H1 (cell line): ENCODE results near the gene MAOA. TPM values are rescaled to one million over a fixed set of nuclear protein-coding genes. Genes with fewer than 3 reads are reported as not detected.

Experiments used
- CTCF ChIA-PET: fragments of 300-600 bp; sonication (Branson Sonifier 250); formaldehyde crosslinking; loops from one replicate; lab custom pipeline; 2021; ENCODE audit not compliant: partially characterized antibody; lab: Charles Lee
- POLR2A ChIA-PET: fragments of 300-600 bp; sonication (Branson Sonifier 250); formaldehyde crosslinking; loops from one replicate; lab custom pipeline; 2021; ENCODE audit warnings: inconsistent platforms; ENCODE audit not compliant: partially characterized antibody; lab: Charles Lee
- DNase-seq, 2 experiments: peaks; one replicate each; pipeline versions ENCODE4 v3.0.0 to v3.0.0-alpha.2; 2010 to 2022; ENCODE audit warnings: low spot score in 2 of 2, low read depth in 1 of 2, mixed read lengths in 1 of 2
- FAIRE-seq: peaks from 2 replicates; lab custom pipeline; 2011; peaks lifted over from hg19 to GRCh38; lab: Jason Lieb, UNC
- H2AFZ ChIP-seq: 2 replicates; pipeline ENCODE4 v1.8.1; 2012; ENCODE audit warnings: low read length, inconsistent platforms
- H2AK5ac ChIP-seq: 2 replicates; pipeline ENCODE4 v1.6.1; 2013; ENCODE audit warnings: low read depth, low read length
- H2BK120ac ChIP-seq: replicated peaks from 2 replicates; pipeline ENCODE3; 2013; ENCODE audit warnings: low read depth, low read length, inconsistent platforms
- H2BK12ac ChIP-seq: 2 replicates; pipeline ENCODE4 v1.6.1; 2013; ENCODE audit warnings: low read depth, low read length
- H2BK15ac ChIP-seq: 2 replicates; pipeline ENCODE4 v1.6.1; 2013; ENCODE audit warnings: low read length
- H2BK20ac ChIP-seq: 2 replicates; pipeline ENCODE4 v1.6.1; 2013; ENCODE audit warnings: low read length
- H2BK5ac ChIP-seq: 2 replicates; pipeline ENCODE4 v1.6.1; 2013; ENCODE audit warnings: low read depth, low read length
- H3K14ac ChIP-seq: 2 replicates; pipeline ENCODE4 v1.6.1; 2013; ENCODE audit warnings: inconsistent platforms; ENCODE audit not compliant: insufficient read length
- H3K18ac ChIP-seq: 2 replicates; pipeline ENCODE4 v1.6.1; 2013; ENCODE audit warnings: low read length; ENCODE audit errors: extremely low read depth
- H3K23ac ChIP-seq: 2 replicates; pipeline ENCODE4 v1.6.1; 2013; ENCODE audit warnings: inconsistent platforms; ENCODE audit not compliant: insufficient read length
- H3K23me2 ChIP-seq: 2 replicates; pipeline ENCODE4 v1.6.1; 2013; ENCODE audit warnings: low read depth, low read length
- H3K27ac ChIP-seq: 2 replicates; pipeline ENCODE4 v1.6.1; 2011; ENCODE audit warnings: low read depth, low read length, inconsistent platforms
- H3K27me3 ChIP-seq, 4 experiments: replicated peaks in 1 of 4; 1 replicate in 1 of 4; 2 replicates in 3 of 4; pipeline versions ENCODE4 v1.6.1 to v1.8.1; 2011 to 2013; ENCODE audit warnings: low read length in 3 of 4, mild to moderate bottlenecking in 3 of 4, inconsistent platforms in 2 of 4, mixed read lengths in 2 of 4, moderate library complexity in 1 of 4; ENCODE audit not compliant: control insufficient read depth in 3 of 4, insufficient read depth in 3 of 4; ENCODE audit errors: extremely low read depth in 1 of 4
- H3K36me3 ChIP-seq, 4 experiments: 2 replicates each; pipeline versions ENCODE4 v1.6.1 to v1.8.1; 2011 to 2013; ENCODE audit warnings: mild to moderate bottlenecking in 4 of 4, low read length in 3 of 4, moderate library complexity in 2 of 4, control low read depth in 1 of 4, inconsistent platforms in 1 of 4; ENCODE audit not compliant: insufficient read depth in 4 of 4, control insufficient read depth in 2 of 4
- H3K4ac ChIP-seq: replicated peaks from 2 replicates; pipeline ENCODE3; 2013; ENCODE audit warnings: low read length, low read depth, mixed read lengths, inconsistent platforms; ENCODE audit not compliant: insufficient read length
- H3K4me1 ChIP-seq, 4 experiments: replicated peaks in 1 of 4; 1 replicate in 1 of 4; 2 replicates in 3 of 4; pipeline versions ENCODE4 v1.6.1 to v1.8.1; 2011 to 2013; ENCODE audit warnings: low read length in 3 of 4, inconsistent platforms in 2 of 4, mixed read lengths in 1 of 4; ENCODE audit not compliant: insufficient read depth in 4 of 4, control insufficient read depth in 3 of 4
- H3K4me2 ChIP-seq, 2 experiments: 2 replicates each; pipeline versions ENCODE4 v1.6.1 to v1.8.1; 2011 to 2013; ENCODE audit warnings: low read depth in 2 of 2, low read length in 2 of 2, control low read depth in 1 of 2, inconsistent platforms in 1 of 2, mild to moderate bottlenecking in 1 of 2; ENCODE audit not compliant: insufficient read depth in 1 of 2
- H3K4me3 ChIP-seq, 4 experiments: fragments of 200-600, 300-600 bp in 1 of 4; sonication (generic), shearing (Covaris generic), sonication (Bioruptor Twin) in 1 of 4; 2 replicates each; pipeline versions ENCODE4 v1.5.1 to v1.8.1; 2011 to 2016; ENCODE audit warnings: low read length in 4 of 4, low read depth in 3 of 4, control low read depth in 2 of 4, inconsistent platforms in 2 of 4, mild to moderate bottlenecking in 2 of 4, mixed read lengths in 1 of 4, moderate library complexity in 1 of 4; ENCODE audit not compliant: insufficient read depth in 2 of 4; ENCODE audit errors: extremely low read depth in 1 of 4
- H3K56ac ChIP-seq: replicated peaks from 2 replicates; pipeline ENCODE3; 2013; ENCODE audit warnings: low read depth, mild to moderate bottlenecking, mixed read lengths, low read length, inconsistent platforms; ENCODE audit not compliant: insufficient read length
- H3K79me1 ChIP-seq: 2 replicates; pipeline ENCODE4 v1.6.1; 2013; ENCODE audit warnings: low read depth, low read length, control low read depth
- H3K79me2 ChIP-seq, 2 experiments: 2 replicates each; pipeline versions ENCODE4 v1.6.1 to v1.8.1; 2012 to 2013; ENCODE audit warnings: low read length in 2 of 2, mild to moderate bottlenecking in 2 of 2, inconsistent platforms in 1 of 2; ENCODE audit not compliant: insufficient read depth in 2 of 2, control insufficient read depth in 1 of 2
- H3K9ac ChIP-seq, 4 experiments: replicated peaks in 1 of 4; 1 replicate in 1 of 4; 2 replicates in 3 of 4; pipeline versions ENCODE4 v1.6.1 to v1.8.1; 2011 to 2013; ENCODE audit warnings: low read depth in 3 of 4, low read length in 3 of 4, control low read depth in 2 of 4, mild to moderate bottlenecking in 2 of 4, moderate library complexity in 2 of 4, inconsistent platforms in 1 of 4; ENCODE audit errors: extremely low read depth in 1 of 4
- H3K9me3 ChIP-seq, 2 experiments: 2 replicates each; pipeline versions ENCODE4 v1.6.1 to v1.8.1; 2012 to 2013; ENCODE audit warnings: mild to moderate bottlenecking in 2 of 2, moderate library complexity in 2 of 2, control low read depth in 1 of 2, inconsistent platforms in 1 of 2, low read depth in 1 of 2, low read length in 1 of 2, mixed read lengths in 1 of 2; ENCODE audit not compliant: insufficient read depth in 2 of 2
- H4K20me1 ChIP-seq, 2 experiments: replicated peaks in 1 of 2; 2 replicates each; pipeline versions ENCODE3 to v1.8.1; 2011 to 2013; ENCODE audit warnings: inconsistent platforms in 2 of 2, low read length in 2 of 2, mild to moderate bottlenecking in 1 of 2; ENCODE audit not compliant: insufficient read depth in 2 of 2, control insufficient read depth in 1 of 2
- H4K5ac ChIP-seq: 2 replicates; pipeline ENCODE4 v1.6.1; 2013; ENCODE audit warnings: low read length, low read depth, mixed read lengths, inconsistent platforms; ENCODE audit not compliant: insufficient read length
- H4K8ac ChIP-seq: 2 replicates; pipeline ENCODE4 v1.8.0; 2013; ENCODE audit warnings: mild to moderate bottlenecking, moderate library complexity, low read length, inconsistent platforms; ENCODE audit not compliant: insufficient read depth; ENCODE audit errors: extremely low read depth
- H4K91ac ChIP-seq: replicated peaks from 2 replicates; pipeline ENCODE3; 2013; ENCODE audit warnings: low read length, mixed read lengths, inconsistent platforms; ENCODE audit not compliant: insufficient read length
- ATF3 ChIP-seq: IDR thresholded peaks from 2 replicates; pipeline ENCODE4 v1.6.1; 2011; ENCODE audit warnings: low read depth, mild to moderate bottlenecking, low read length; ENCODE audit not compliant: insufficient read depth
- CBX5 ChIP-seq: fragments of 300-800, 300-1000 bp; sonication (generic); IDR thresholded peaks from 2 replicates; pipeline ENCODE4 v1.7.1; 2016; ENCODE audit warnings: antibody characterized with exemption, low read length, low read depth
- CTBP2 ChIP-seq: IDR thresholded peaks from 2 replicates; pipeline ENCODE4 v1.7.0; 2011; ENCODE audit warnings: borderline replicate concordance, mild to moderate bottlenecking, moderate library complexity, mixed read lengths, low read length; ENCODE audit not compliant: insufficient read depth, insufficient read length
- GTF2F1 ChIP-seq: IDR thresholded peaks from 2 replicates; pipeline ENCODE4 v1.6.1; 2012; ENCODE audit warnings: low read depth, low read length, improper control_type of control experiment, borderline replicate concordance
- RBBP5 ChIP-seq: IDR thresholded peaks from 2 replicates; pipeline ENCODE4 v1.7.1; 2012; ENCODE audit warnings: low read depth, mild to moderate bottlenecking, inconsistent platforms, low read length, moderate library complexity, borderline replicate concordance
- WGBS, 2 experiments: shearing (Covaris generic) in 1 of 2; methylation state at CpG; one replicate each; pipeline versions ENCODE4 v1.1.6 to v1.1.7; 2013 to 2015; ENCODE audit warnings: low lambda C conversion rate in 2 of 2, mixed read lengths in 2 of 2, inconsistent platforms in 1 of 2, low coverage in 1 of 2, missing lambda C conversion rate in 1 of 2; ENCODE audit not compliant: insufficient replicate concordance in 2 of 2, insufficient coverage in 1 of 2, insufficient read length in 1 of 2; ENCODE audit errors: extremely low coverage in 1 of 2, missing lambda C conversion rate in 1 of 2; 5-methylcytosine and 5-hydroxymethylcytosine counted together
- polyA plus RNA-seq, 7 experiments: library from polyadenylated mRNA; depleted of rRNA in 3 of 7; stranded (reverse) in 5 of 7; unstranded in 2 of 7; fragments of >200 nt in 5 of 7; fragments of 200-250 nt in 2 of 7; gene quantifications; 1 replicate in 5 of 7; 2 replicates in 1 of 7; 4 replicates in 1 of 7; pipeline versions ENCODE4 v1.2.1 to v1.2.3, GENCODE V29; 2011 to 2013; ENCODE audit warnings: missing spikeins in 2 of 7, mixed read lengths in 2 of 7
- total RNA-seq: library from RNA; stranded (reverse); fragmentation: NEBNext Ultra II Directional; extraction: Animal tissue kit (Norgen Biotek cat#: 25700); gene quantifications from 2 replicates; pipeline ENCODE4 v1.2.1, GENCODE V29; 2021

Gene MAOA
- total and polyA plus RNA-seq, 2 of the 8 experiments (the other 6 are each of a cell fraction or from before 2014, with no cell fraction given), result 2.6 to 8.2 TPM

- Histone ChIP-seq H4K5ac (no peak overlapping the region), H4K20me1 (no peaks in the 10 kb centered on the region), H3K4me3 (no peak overlapping the region), H3K23me2 (no peaks in the 10 kb centered on the region), H2BK20ac (no peak overlapping the region), H3K27me3 (no peaks in the 10 kb centered on the region), H2BK15ac (no peak overlapping the region), H2AK5ac (no peak overlapping the region), H3K4me1 (no peaks in the 10 kb centered on the region), H2BK12ac (no peak overlapping the region), H3K27ac (no peak overlapping the region), H2BK5ac (no peak overlapping the region), H2BK120ac (no peak overlapping the region), H3K79me2 (no peaks in the 10 kb centered on the region), H2AFZ (no peak overlapping the region), H3K18ac (no peak overlapping the region), H4K8ac (no peak overlapping the region), H3K79me1 (no peaks in the 10 kb centered on the region), H3K4ac (no peak overlapping the region), H3K4me2 (no peak overlapping the region), H3K9me3 (no peaks in the 10 kb centered on the region), H3K14ac (no peak overlapping the region), H3K36me3 (no peaks in the 10 kb centered on the region), H4K91ac (no peak overlapping the region), H3K23ac (no peak overlapping the region), H3K9ac (no peak overlapping the region), H3K56ac (no peak overlapping the region)
- no peak for FAIRE-seq
- no peak for DNase-seq
- POLR2A ChIA-PET, result no interaction called here
- 80% methylated on average over 1 of the region's 1 CpG; no CpG with 5 or more reads in 1 of the 2 experiments for WGBS, 2 experiments
- no peak for TF ChIP-seq GTF2F1
- TF ChIP-seq RBBP5, result no peak
- TF ChIP-seq CTBP2, result no peak
- no peak for TF ChIP-seq CBX5
- TF ChIP-seq ATF3, result no peak
- CTCF ChIA-PET, result interaction anchor here (0.6 kb wide), 1 partner anchor 44 kb away, joined by 3 read pairs; no protein-coding TSS in a partner anchor
These were observed 64.9 kb downstream of the MAOA start for GRCh38 chrX:43720961-43721360.
